Mesenchymal stem cell (in vitro differentiated cells and primary cell): Measurements from ENCODE around the gene TWIST2.

ENCODE experiments used
- DNase-seq: peaks from one replicate; pipeline ENCODE4 v3.0.0-alpha.2; 2013
- H2AFZ ChIP-seq: one replicate; pipeline ENCODE4 v1.6.1; 2013; ENCODE audit warnings: low read depth, mild to moderate bottlenecking, control low read depth, inconsistent platforms, low read length, moderate library complexity
- H2AK5ac ChIP-seq: 2 replicates; pipeline ENCODE4 v1.6.1; 2013; ENCODE audit warnings: low read length, moderate library complexity, mild to moderate bottlenecking, inconsistent platforms; ENCODE audit not compliant: severe bottlenecking
- H2BK120ac ChIP-seq: one replicate; pipeline ENCODE4 v1.6.1; 2013; ENCODE audit warnings: low read depth, mild to moderate bottlenecking, inconsistent platforms, low read length, moderate library complexity
- H2BK12ac ChIP-seq, 2 experiments: one replicate each; pipeline ENCODE4 v1.6.1; 2013; ENCODE audit warnings: inconsistent platforms in 2 of 2, low read length in 2 of 2, mild to moderate bottlenecking in 2 of 2, moderate library complexity in 2 of 2, control low read depth in 1 of 2
- H2BK15ac ChIP-seq: one replicate; pipeline ENCODE4 v1.6.1; 2013; ENCODE audit warnings: mild to moderate bottlenecking, low read depth, inconsistent platforms; ENCODE audit not compliant: poor library complexity, severe bottlenecking
- H2BK5ac ChIP-seq: 2 replicates; pipeline ENCODE4 v1.6.1; 2013; ENCODE audit warnings: low read depth, mild to moderate bottlenecking, low read length, control low read depth, inconsistent platforms; ENCODE audit not compliant: poor library complexity, severe bottlenecking
- H3K14ac ChIP-seq, 2 experiments: one replicate each; pipeline ENCODE4 v1.6.1; 2013; ENCODE audit warnings: inconsistent platforms in 2 of 2, low read length in 2 of 2, control low read depth in 1 of 2, mild to moderate bottlenecking in 1 of 2, moderate library complexity in 1 of 2
- H3K18ac ChIP-seq, 2 experiments: one replicate each; pipeline ENCODE4 v1.6.1; 2013; ENCODE audit warnings: inconsistent platforms in 2 of 2, low read length in 2 of 2, control low read depth in 1 of 2, low read depth in 1 of 2, mild to moderate bottlenecking in 1 of 2
- H3K23ac ChIP-seq, 2 experiments: one replicate each; pipeline ENCODE4 v1.6.1; 2013; ENCODE audit warnings: inconsistent platforms in 2 of 2, low read length in 2 of 2, mild to moderate bottlenecking in 2 of 2, moderate library complexity in 2 of 2, control low read depth in 1 of 2
- H3K27ac ChIP-seq: 2 replicates; pipeline ENCODE4 v1.5.1; 2013; ENCODE audit warnings: mild to moderate bottlenecking, moderate library complexity, low read length, control low read depth, inconsistent platforms; ENCODE audit not compliant: poor library complexity, severe bottlenecking
- H3K27me3 ChIP-seq, 2 experiments: 2 replicates each; pipeline versions ENCODE4 v1.6.1 to v1.7.0; 2013; ENCODE audit warnings: low read length in 2 of 2, mild to moderate bottlenecking in 2 of 2, moderate library complexity in 2 of 2, control low read depth in 1 of 2, inconsistent platforms in 1 of 2; ENCODE audit not compliant: control insufficient read depth in 1 of 2, insufficient read depth in 1 of 2
- H3K36me3 ChIP-seq, 2 experiments: 2 replicates each; pipeline versions ENCODE4 v1.6.1 to v1.7.0; 2013; ENCODE audit warnings: low read length in 2 of 2, control low read depth in 1 of 2, inconsistent platforms in 1 of 2, low read depth in 1 of 2, mild to moderate bottlenecking in 1 of 2; ENCODE audit not compliant: insufficient read depth in 2 of 2, control insufficient read depth in 1 of 2
- H3K4ac ChIP-seq, 2 experiments: one replicate each; pipeline ENCODE4 v1.6.1; 2013; ENCODE audit warnings: inconsistent platforms in 2 of 2, low read length in 2 of 2, mild to moderate bottlenecking in 2 of 2, moderate library complexity in 2 of 2, control low read depth in 1 of 2, low read depth in 1 of 2
- H3K4me1 ChIP-seq: 2 replicates; pipeline ENCODE4 v1.6.1; 2013; ENCODE audit warnings: low read depth, low read length, control low read depth; ENCODE audit not compliant: control insufficient read depth, insufficient read depth
- H3K4me2 ChIP-seq: 2 replicates; pipeline ENCODE4 v1.6.1; 2013; ENCODE audit warnings: low read length, mild to moderate bottlenecking, inconsistent platforms; ENCODE audit not compliant: poor library complexity, severe bottlenecking
- H3K4me3 ChIP-seq, 2 experiments: 2 replicates each; pipeline versions ENCODE4 v1.5.1 to v1.7.0; 2013; ENCODE audit warnings: low read length in 2 of 2, mild to moderate bottlenecking in 2 of 2, control low read depth in 1 of 2, low read depth in 1 of 2; ENCODE audit not compliant: insufficient read depth in 1 of 2
- H3K79me1 ChIP-seq: replicated peaks from 2 replicates; pipeline ENCODE4 v1.6.1; 2013; ENCODE audit warnings: mild to moderate bottlenecking, control low read depth, low read length, inconsistent platforms; ENCODE audit not compliant: poor library complexity, severe bottlenecking
- H3K9ac ChIP-seq: 2 replicates; pipeline ENCODE4 v1.7.0; 2013; ENCODE audit warnings: mild to moderate bottlenecking, low read length, moderate library complexity
- H3K9me3 ChIP-seq: 2 replicates; pipeline ENCODE4 v1.7.0; 2013; ENCODE audit warnings: mild to moderate bottlenecking, low read length; ENCODE audit not compliant: control insufficient read depth
- H4K8ac ChIP-seq: one replicate; pipeline ENCODE4 v1.6.1; 2013; ENCODE audit warnings: inconsistent platforms, mild to moderate bottlenecking, low read length, moderate library complexity
- H4K91ac ChIP-seq: one replicate; pipeline ENCODE4 v1.6.1; 2013; ENCODE audit warnings: mild to moderate bottlenecking, low read length, inconsistent platforms
- WGBS: methylation state at CpG from one replicate; pipeline ENCODE4 v1.1.7; 2013; ENCODE audit warnings: mixed read lengths; 5-methylcytosine and 5-hydroxymethylcytosine counted together

Gene TWIST2

GRCh38 chr2:238947920-238948710 is 100.2 kb downstream of the TWIST2 start:
- Histone ChIP-seq H3K4ac (peak overlapping the region in 1 of 2 experiments; percentile 14), H2AFZ (no peak overlapping the region), H3K23ac (no peak overlapping the region), H2BK120ac (no peak overlapping the region), H3K18ac (peak overlapping the region in 1 of 2 experiments; percentile 22), H2BK5ac (no peak overlapping the region), H2BK15ac (no peak overlapping the region), H2BK12ac (peak overlapping the region in 1 of 2 experiments; percentile 42), H3K4me2 (no peak overlapping the region), H3K14ac (no peak overlapping the region), H3K4me3 (peak overlapping the region in 1 of 2 experiments; percentile 60), H3K79me1 (no peaks in the 10 kb centered on the region), H3K4me1 (peaks cover 4% of the 10 kb centered on the region), H4K8ac (no peak overlapping the region), H3K9ac (peak overlapping the region; percentile 78), H2AK5ac (no peak overlapping the region), H3K36me3 (no peaks in the 10 kb centered on the region), H4K91ac (peak overlapping the region; percentile 35), H3K27ac (no peak overlapping the region), H3K9me3 (no peaks in the 10 kb centered on the region), H3K27me3 (no peaks in the 10 kb centered on the region)
- peak; percentile 88 for DNase-seq
- WGBS: 41% methylated on average over 9 of the region's 10 CpGs

GRCh38 chr2:238948765-238949641 is 101.1 kb downstream of the TWIST2 start:
- H3K9ac ChIP-seq: peak overlapping the region; percentile 33
- H2BK12ac ChIP-seq: peak overlapping the region; percentile 33 to 44
- no peak overlapping the region for H3K14ac ChIP-seq
- peaks cover 4% of the 10 kb centered on the region for H3K4me1 ChIP-seq
- H3K27ac ChIP-seq: no peak overlapping the region
- no peak overlapping the region for H3K4ac ChIP-seq
- no peak overlapping the region for H2AFZ ChIP-seq
- 84% methylated on average over 7 of the region's 7 CpGs for WGBS
- no peak overlapping the region for H3K4me3 ChIP-seq
- no peaks in the 10 kb centered on the region for H3K79me1 ChIP-seq
- peak overlapping the region; percentile 21 for H4K8ac ChIP-seq
- H3K18ac ChIP-seq: peak overlapping the region in 1 of 2 experiments; percentile 13
- H2BK120ac ChIP-seq: no peak overlapping the region
- H2BK15ac ChIP-seq: no peak overlapping the region
- H3K23ac ChIP-seq: no peak overlapping the region
- no peaks in the 10 kb centered on the region for H3K9me3 ChIP-seq
- H4K91ac ChIP-seq: peak overlapping the region; percentile 13
- H3K36me3 ChIP-seq: no peaks in the 10 kb centered on the region
- H2AK5ac ChIP-seq: no peak overlapping the region
- no peak overlapping the region for H2BK5ac ChIP-seq
- no peaks in the 10 kb centered on the region for H3K27me3 ChIP-seq
- no peak overlapping the region for H3K4me2 ChIP-seq
- DNase-seq: peak; percentile 58

GRCh38 chr2:238949710-238950345 is 101.9 kb downstream of the TWIST2 start:
- Histone ChIP-seq H3K36me3 (no peaks in the 10 kb centered on the region), H2AK5ac (no peak overlapping the region), H3K79me1 (no peaks in the 10 kb centered on the region), H3K4ac (no peak overlapping the region), H2BK120ac (no peak overlapping the region), H3K23ac (no peak overlapping the region), H3K9me3 (no peaks in the 10 kb centered on the region), H4K8ac (no peak overlapping the region), H4K91ac (peak overlapping the region; percentile 43), H2BK12ac (no peak overlapping the region), H2BK15ac (no peak overlapping the region), H3K14ac (no peak overlapping the region), H3K4me1 (peaks cover 4% of the 10 kb centered on the region), H3K27me3 (no peaks in the 10 kb centered on the region), H3K27ac (no peak overlapping the region), H2BK5ac (no peak overlapping the region), H3K9ac (no peak overlapping the region), H3K18ac (no peak overlapping the region), H2AFZ (no peak overlapping the region), H3K4me2 (no peak overlapping the region), H3K4me3 (no peak overlapping the region)
- WGBS: 90% methylated on average over 10 of the region's 10 CpGs
- no peak for DNase-seq
